Type B pancreatic cell (in vitro differentiated cells): ENCODE measurements around the gene STK32B. TPM values are rescaled to one million over a fixed set of nuclear protein-coding genes. Genes with fewer than 3 reads are reported as not detected.

Source experiments
- DNase-seq: peaks from one replicate; pipeline ENCODE4 v3.0.0; 2021; ENCODE audit warnings: mixed read lengths; ENCODE audit not compliant: unreplicated experiment; ENCODE audit errors: extremely low spot score
- H3K27ac Mint-ChIP-seq: 2 replicates; pipeline ENCODE4 v1.8.0; 2021; ENCODE audit warnings: mild to moderate bottlenecking, mixed read lengths
- H3K27me3 Mint-ChIP-seq: 2 replicates; pipeline ENCODE4 v1.8.0; 2021; ENCODE audit warnings: mixed read lengths
- H3K36me3 Mint-ChIP-seq: 2 replicates; pipeline ENCODE4 v1.8.0; 2021; ENCODE audit warnings: mixed read lengths
- H3K4me1 Mint-ChIP-seq: one replicate; pipeline ENCODE4 v1.8.0; 2021; ENCODE audit warnings: mixed read lengths; ENCODE audit not compliant: unreplicated experiment
- H3K4me3 Mint-ChIP-seq: 2 replicates; pipeline ENCODE4 v1.8.0; 2021; ENCODE audit warnings: mild to moderate bottlenecking, mixed read lengths
- H3K9me3 Mint-ChIP-seq: 2 replicates; pipeline ENCODE4 v1.8.0; 2021; ENCODE audit warnings: mixed read lengths
- CTCF ChIP-seq: fragments of 200-600 bp; sonication (generic); conservative IDR thresholded peaks from 2 replicates; pipeline ENCODE4 v1.5.0; 2021; ENCODE audit warnings: antibody characterized with exemption, mild to moderate bottlenecking
- total RNA-seq: library from RNA; stranded (reverse); gene quantifications from 2 replicates; pipeline ENCODE4 v1.2.1, GENCODE V29; 2021; ENCODE audit warnings: low replicate concordance

STK32B gene
- total RNA-seq, 1 donor from 2014 or later = 3.0 TPM

GRCh38 chr4:5084911-5085475 lies 33.7 kb downstream of the STK32B start:
- H3K36me3 Mint-ChIP-seq = no peaks in the 10 kb centered on the region
- peaks cover 6% of the 10 kb centered on the region for H3K9me3 Mint-ChIP-seq
- TF ChIP-seq CTCF = no peak
- H3K27ac Mint-ChIP-seq = no peak overlapping the region
- H3K4me1 Mint-ChIP-seq = no peaks in the 10 kb centered on the region
- DNase-seq = no peak
- H3K4me3 Mint-ChIP-seq = no peak overlapping the region
- peaks cover 11% of the 10 kb centered on the region for H3K27me3 Mint-ChIP-seq

GRCh38 chr4:5086535-5086934 lies 35.3 kb downstream of the STK32B start:
- Mint-ChIP-seq H3K4me3 (no peak overlapping the region), H3K36me3 (no peaks in the 10 kb centered on the region), H3K27me3 (peaks cover 8% of the 10 kb centered on the region), H3K4me1 (no peaks in the 10 kb centered on the region), H3K27ac (no peak overlapping the region), H3K9me3 (peaks cover 6% of the 10 kb centered on the region)
- no peak for TF ChIP-seq CTCF
- DNase-seq = no peak

- H3K4me3 Mint-ChIP-seq = no peak overlapping the region
- H3K27me3 Mint-ChIP-seq = peaks cover 32% of the 10 kb centered on the region
- no peaks in the 10 kb centered on the region for H3K36me3 Mint-ChIP-seq
- peaks cover 5% of the 10 kb centered on the region for H3K9me3 Mint-ChIP-seq
- TF ChIP-seq CTCF = no peak
- no peaks in the 10 kb centered on the region for H3K4me1 Mint-ChIP-seq
- DNase-seq = no peak
- H3K27ac Mint-ChIP-seq = no peak overlapping the region
Measured at GRCh38 chr4:5096261-5096660, 45.0 kb downstream of the STK32B start.

GRCh38 chr4:5098176-5098575 lies 46.9 kb downstream of the STK32B start:
- no peak overlapping the region for H3K4me3 Mint-ChIP-seq
- no peaks in the 10 kb centered on the region for H3K36me3 Mint-ChIP-seq
- H3K27ac Mint-ChIP-seq = no peak overlapping the region
- H3K9me3 Mint-ChIP-seq = no peaks in the 10 kb centered on the region
- H3K4me1 Mint-ChIP-seq = no peaks in the 10 kb centered on the region
- no peak for TF ChIP-seq CTCF
- DNase-seq = no peak
- peaks cover 38% of the 10 kb centered on the region for H3K27me3 Mint-ChIP-seq

GRCh38 chr4:5100336-5100735 lies 49.1 kb downstream of the STK32B start:
- H3K9me3 Mint-ChIP-seq = no peaks in the 10 kb centered on the region
- TF ChIP-seq CTCF = no peak
- no peak for DNase-seq
- H3K27me3 Mint-ChIP-seq = peaks cover 47% of the 10 kb centered on the region
- no peak overlapping the region for H3K4me3 Mint-ChIP-seq
- no peaks in the 10 kb centered on the region for H3K4me1 Mint-ChIP-seq
- H3K36me3 Mint-ChIP-seq = no peaks in the 10 kb centered on the region
- H3K27ac Mint-ChIP-seq = no peak overlapping the region

- DNase-seq = no peak
- H3K4me3 Mint-ChIP-seq = no peak overlapping the region
Measured at GRCh38 chr4:5100986-5101385, 49.7 kb downstream of the STK32B start.

More at GRCh38 chr4:5100986-5101385, 49.7 kb downstream of the STK32B start:
- H3K27me3 Mint-ChIP-seq = peaks cover 47% of the 10 kb centered on the region
- H3K27ac Mint-ChIP-seq = no peak overlapping the region
- no peaks in the 10 kb centered on the region for H3K9me3 Mint-ChIP-seq
- no peaks in the 10 kb centered on the region for H3K36me3 Mint-ChIP-seq
- no peak for TF ChIP-seq CTCF
- H3K4me1 Mint-ChIP-seq = no peaks in the 10 kb centered on the region
